ENCODE measurements around the gene NDUFA11.

DNA sequence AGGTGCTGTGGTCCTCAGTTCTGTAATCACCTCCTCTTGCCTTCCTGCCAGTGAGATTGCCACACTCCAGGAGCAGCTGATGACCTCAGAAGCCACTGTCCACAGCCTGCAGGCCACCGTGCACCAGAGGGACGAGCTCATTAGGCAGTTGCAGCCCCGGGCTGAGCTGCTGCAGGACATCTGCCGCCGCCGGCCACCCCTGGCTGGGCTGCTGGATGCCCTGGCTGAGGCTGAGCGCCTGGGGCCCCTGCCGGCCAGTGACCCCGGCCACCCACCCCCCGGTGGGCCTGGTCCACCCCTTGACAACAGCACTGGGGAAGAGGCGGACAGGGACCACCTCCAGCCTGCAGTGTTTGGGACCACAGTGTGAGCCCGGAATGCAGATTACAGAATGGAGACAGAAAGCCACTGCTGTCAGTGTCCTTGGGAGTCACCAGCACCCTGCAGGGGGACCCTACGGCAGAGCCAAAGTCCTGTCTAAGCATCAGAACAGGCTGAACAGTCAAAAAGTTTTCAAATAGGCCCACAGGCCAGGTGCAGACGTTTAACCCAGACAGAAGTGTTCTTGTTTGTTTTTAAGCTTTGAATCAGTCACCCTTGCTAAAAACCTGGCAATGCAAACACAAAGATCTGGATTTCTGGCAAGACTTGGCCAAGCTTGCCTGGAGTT, 5.3 kb upstream of the NDUFA11 start:
- TF ChIP-seq, protein P1, sequence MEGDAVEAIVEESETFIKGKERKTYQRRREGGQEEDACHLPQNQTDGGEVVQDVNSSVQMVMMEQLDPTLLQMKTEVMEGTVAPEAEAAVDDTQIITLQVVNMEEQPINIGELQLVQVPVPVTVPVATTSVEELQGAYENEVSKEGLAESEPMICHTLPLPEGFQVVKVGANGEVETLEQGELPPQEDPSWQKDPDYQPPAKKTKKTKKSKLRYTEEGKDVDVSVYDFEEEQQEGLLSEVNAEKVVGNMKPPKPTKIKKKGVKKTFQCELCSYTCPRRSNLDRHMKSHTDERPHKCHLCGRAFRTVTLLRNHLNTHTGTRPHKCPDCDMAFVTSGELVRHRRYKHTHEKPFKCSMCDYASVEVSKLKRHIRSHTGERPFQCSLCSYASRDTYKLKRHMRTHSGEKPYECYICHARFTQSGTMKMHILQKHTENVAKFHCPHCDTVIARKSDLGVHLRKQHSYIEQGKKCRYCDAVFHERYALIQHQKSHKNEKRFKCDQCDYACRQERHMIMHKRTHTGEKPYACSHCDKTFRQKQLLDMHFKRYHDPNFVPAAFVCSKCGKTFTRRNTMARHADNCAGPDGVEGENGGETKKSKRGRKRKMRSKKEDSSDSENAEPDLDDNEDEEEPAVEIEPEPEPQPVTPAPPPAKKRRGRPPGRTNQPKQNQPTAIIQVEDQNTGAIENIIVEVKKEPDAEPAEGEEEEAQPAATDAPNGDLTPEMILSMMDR (IDR thresholded peaks at IDR 0.05): no peak
- no peak for TF ChIP-seq POLR2A (IDR thresholded peaks at IDR 0.05)

All from heart left ventricle (tissue), 13 donors.